Endodermal cell (in vitro differentiated cells): ENCODE results near the gene PHIP. TPM values are rescaled to one million over a fixed set of nuclear protein-coding genes. Genes with fewer than 3 reads are reported as not detected.

Experiments used
- DNase-seq: peaks from one replicate; pipeline ENCODE4 v3.0.0-alpha.2; 2017
- H3K27ac ChIP-seq: 2 replicates; pipeline ENCODE4 v1.5.1; 2013; ENCODE audit warnings: mild to moderate bottlenecking, low read depth, low read length, moderate library complexity
- H3K27me3 ChIP-seq: 2 replicates; pipeline ENCODE4 v1.6.1; 2013; ENCODE audit warnings: mild to moderate bottlenecking, low read length, moderate library complexity; ENCODE audit not compliant: insufficient read depth, control insufficient read depth, poor library complexity, severe bottlenecking
- H3K36me3 ChIP-seq: 2 replicates; pipeline ENCODE4 v1.7.0; 2013; ENCODE audit warnings: mild to moderate bottlenecking, low read length, moderate library complexity; ENCODE audit not compliant: control insufficient read depth, insufficient read depth
- H3K4me1 ChIP-seq: one replicate; pipeline ENCODE4 v1.7.0; 2013; ENCODE audit warnings: low read length; ENCODE audit not compliant: control insufficient read depth, insufficient read depth
- H3K4me3 ChIP-seq: 2 replicates; pipeline ENCODE4 v1.5.1; 2013; ENCODE audit warnings: mild to moderate bottlenecking, low read length, moderate library complexity
- H3K9ac ChIP-seq: 2 replicates; pipeline ENCODE4 v1.6.1; 2013; ENCODE audit warnings: mild to moderate bottlenecking, low read length, moderate library complexity; ENCODE audit not compliant: poor library complexity, severe bottlenecking; ENCODE audit errors: extremely low read depth
- H3K9me3 ChIP-seq: 2 replicates; pipeline ENCODE4 v1.6.1; 2013; ENCODE audit warnings: mild to moderate bottlenecking, low read length, moderate library complexity; ENCODE audit not compliant: control insufficient read depth
- H3K27ac Mint-ChIP-seq: 2 replicates; pipeline ENCODE4 v1.8.0; 2020; ENCODE audit warnings: mixed read lengths
- H3K27me3 Mint-ChIP-seq: 2 replicates; pipeline ENCODE4 v1.8.0; 2021; ENCODE audit warnings: mild to moderate bottlenecking, mixed read lengths; ENCODE audit not compliant: insufficient read depth
- H3K36me3 Mint-ChIP-seq: 2 replicates; pipeline ENCODE4 v1.8.0; 2020; ENCODE audit warnings: low read depth, mixed read lengths
- H3K4me1 Mint-ChIP-seq: 2 replicates; pipeline ENCODE4 v1.8.0; 2020; ENCODE audit warnings: mixed read lengths
- H3K4me3 Mint-ChIP-seq: 2 replicates; pipeline ENCODE4 v1.8.0; 2020; ENCODE audit warnings: mild to moderate bottlenecking, moderate library complexity, mixed read lengths
- H3K9me3 Mint-ChIP-seq: 2 replicates; pipeline ENCODE4 v1.8.0; 2020; ENCODE audit warnings: mild to moderate bottlenecking, mixed read lengths
- CTCF ChIP-seq: fragments of 200-600 bp; sonication (generic); conservative IDR thresholded peaks from 2 replicates; pipeline ENCODE4 v1.5.0; 2021; ENCODE audit warnings: antibody characterized with exemption, mild to moderate bottlenecking
- WGBS, 2 experiments: methylation state at CpG; one replicate each; pipeline versions ENCODE4 v1.1.5 to v1.1.7; 2013; ENCODE audit warnings: missing lambda C conversion rate in 2 of 2, mixed read lengths in 1 of 2; ENCODE audit not compliant: insufficient coverage in 1 of 2, insufficient read length in 1 of 2; 5-methylcytosine and 5-hydroxymethylcytosine counted together
- total RNA-seq, 2 donors: library from RNA; stranded (reverse); fragmentation: NEBNext Ultra II Directional in 1 of 2; extraction: Animal tissue kit (Norgen Biotek cat#: 25700) in 1 of 2; gene quantifications; 2 replicates in 1 of 2; 3 replicates in 1 of 2; pipeline ENCODE4 v1.2.1, GENCODE V29; 2021

The PHIP gene
- total RNA-seq, 2 donors from 2014 or later: 49.8 to 59.7 TPM

- Mint-ChIP-seq H3K4me3 (no peak overlapping the region), H3K36me3 (peaks cover 35% of the 10 kb centered on the region), H3K9me3 (no peaks in the 10 kb centered on the region), H3K4me1 (peaks cover 23% of the 10 kb centered on the region), H3K27me3 (no peaks in the 10 kb centered on the region), H3K27ac (peak overlapping the region; percentile 36)
- H3K4me3 ChIP-seq: no peak overlapping the region
- DNase-seq: no peak
- WGBS, 2 experiments: 83% methylated on average over 1 of the region's 1 CpG; no CpG with 5 or more reads in 1 of the 2 experiments
- H3K9ac ChIP-seq: no peak overlapping the region
- H3K36me3 ChIP-seq: peaks cover 32% of the 10 kb centered on the region
- H3K27ac ChIP-seq: no peak overlapping the region
- H3K9me3 ChIP-seq: no peaks in the 10 kb centered on the region
- no peaks in the 10 kb centered on the region for H3K4me1 ChIP-seq
- no peaks in the 10 kb centered on the region for H3K27me3 ChIP-seq
- TF ChIP-seq CTCF: no peak
Measured at GRCh38 chr6:79030511-79030910, 47.5 kb downstream of the PHIP start.

- H3K27ac Mint-ChIP-seq: peak overlapping the region; percentile 36
- no peaks in the 10 kb centered on the region for H3K27me3 ChIP-seq
- H3K27ac ChIP-seq: no peak overlapping the region
- no peaks in the 10 kb centered on the region for H3K9me3 ChIP-seq
- no peaks in the 10 kb centered on the region for H3K4me1 ChIP-seq
- no peak for DNase-seq
- WGBS, 2 experiments: 92 to 100% methylated on average over 2 of the region's 2 CpGs
- no peak for TF ChIP-seq CTCF
- H3K9ac ChIP-seq: no peak overlapping the region
- H3K9me3 Mint-ChIP-seq: no peaks in the 10 kb centered on the region
- no peak overlapping the region for H3K4me3 Mint-ChIP-seq
- H3K36me3 ChIP-seq: peaks cover 36% of the 10 kb centered on the region
- peaks cover 36% of the 10 kb centered on the region for H3K36me3 Mint-ChIP-seq
- no peak overlapping the region for H3K4me3 ChIP-seq
- H3K4me1 Mint-ChIP-seq: peaks cover 23% of the 10 kb centered on the region
- H3K27me3 Mint-ChIP-seq: no peaks in the 10 kb centered on the region
Measured at GRCh38 chr6:79030023-79030422, 48.0 kb downstream of the PHIP start.

- Mint-ChIP-seq H3K36me3 (peaks cover 38% of the 10 kb centered on the region), H3K9me3 (no peaks in the 10 kb centered on the region), H3K27me3 (no peaks in the 10 kb centered on the region), H3K4me1 (peaks cover 15% of the 10 kb centered on the region), H3K27ac (peak overlapping the region; percentile 8), H3K4me3 (no peak overlapping the region)
- H3K9ac ChIP-seq: no peak overlapping the region
- H3K4me1 ChIP-seq: no peaks in the 10 kb centered on the region
- no peak overlapping the region for H3K27ac ChIP-seq
- no peaks in the 10 kb centered on the region for H3K9me3 ChIP-seq
- 92% methylated on average over 1 of the region's 1 CpG; no CpG with 5 or more reads in 1 of the 2 experiments for WGBS, 2 experiments
- no peak overlapping the region for H3K4me3 ChIP-seq
- TF ChIP-seq CTCF: no peak
- H3K36me3 ChIP-seq: peaks cover 40% of the 10 kb centered on the region
- no peak for DNase-seq
- no peaks in the 10 kb centered on the region for H3K27me3 ChIP-seq
Measured at GRCh38 chr6:79028641-79029314, 49.3 kb downstream of the PHIP start.
